ENCODE results near the gene WDR4.
"Not testable (repeated sequence)": the region's sequence is repeated elsewhere in the genome, so short reads cannot be mapped to it uniquely, and the experiment has no call there.

Gene WDR4

GRCh38 chr21:42806509-42807140, 72.7 kb downstream of the WDR4 start:
- no peak overlapping the region for H3K4me3 ChIP-seq (ENCODE audit: low read length)
- TF ChIP-seq CTCF (conservative IDR thresholded peaks at IDR 0.05; ENCODE audit: low read length) = no peak
- no peak for DNase-seq (ENCODE audit: low read depth)

- DNase-seq (ENCODE audit: low read depth); H3K4me3 ChIP-seq (ENCODE audit: low read length): not testable (repeated sequence)
Measured at GRCh38 chr21:42801616-42802015, 77.7 kb downstream of the WDR4 start.

- no peak for DNase-seq (ENCODE audit: low read depth)
- no peak for TF ChIP-seq CTCF (conservative IDR thresholded peaks at IDR 0.05; ENCODE audit: low read length)
- H3K4me3 ChIP-seq (ENCODE audit: low read length) = no peak overlapping the region
Measured at GRCh38 chr21:42799948-42800347, 79.4 kb downstream of the WDR4 start.

GRCh38 chr21:42799516-42799915, 79.8 kb downstream of the WDR4 start:
- DNase-seq (ENCODE audit: low read depth) = no peak

More at GRCh38 chr21:42799516-42799915, 79.8 kb downstream of the WDR4 start:
- TF ChIP-seq CTCF (conservative IDR thresholded peaks at IDR 0.05; ENCODE audit: low read length) = no peak
- no peak overlapping the region for H3K4me3 ChIP-seq (ENCODE audit: low read length)
